Measurements from ENCODE around the gene ABCC11.

The ABCC11 gene

GRCh38 chr16:48247311-48247710, at the start of gene ABCC11:
TSS of gene ABCC11 (minus strand) at chr16:48247539. CDS start at chr16:48231921, 15,618 bp downstream.
- DNase-seq: peak in 1 of 2 donors; percentile 9

- no peak for DNase-seq
Observed at GRCh38 chr16:48295488-48296281, 48.3 kb upstream of the ABCC11 start.

- no peak for DNase-seq
Observed at GRCh38 chr16:48294724-48295123, 47.4 kb upstream of the ABCC11 start.

- no peak for DNase-seq
Observed at GRCh38 chr16:48292452-48292851, 45.1 kb upstream of the ABCC11 start.

GRCh38 chr16:48291754-48292153, 44.4 kb upstream of the ABCC11 start:
- DNase-seq: no peak

GRCh38 chr16:48291303-48291702, 44.0 kb upstream of the ABCC11 start:
- DNase-seq: no peak

GRCh38 chr16:48287239-48287638, 39.9 kb upstream of the ABCC11 start:
- DNase-seq: no peak

- peak in 1 of 2 donors; percentile 25 for DNase-seq
Observed at GRCh38 chr16:48284772-48285409, 37.6 kb upstream of the ABCC11 start.

- no peak for DNase-seq
Observed at GRCh38 chr16:48282636-48283263, 35.4 kb upstream of the ABCC11 start.

GRCh38 chr16:48280546-48280945, 33.2 kb upstream of the ABCC11 start:
- no peak for DNase-seq

- DNase-seq: no peak
Observed at GRCh38 chr16:48279199-48279598, 31.9 kb upstream of the ABCC11 start.

GRCh38 chr16:48277158-48277557, 29.8 kb upstream of the ABCC11 start:
- no peak for DNase-seq

GRCh38 chr16:48276102-48276501, 28.8 kb upstream of the ABCC11 start:
- DNase-seq: no peak

GRCh38 chr16:48274476-48274875, 27.1 kb upstream of the ABCC11 start:
- no peak for DNase-seq

GRCh38 chr16:48272837-48273421, 25.6 kb upstream of the ABCC11 start:
- DNase-seq: no peak

- DNase-seq: no peak
Observed at GRCh38 chr16:48271728-48272127, 24.4 kb upstream of the ABCC11 start.

GRCh38 chr16:48269011-48269410, 21.7 kb upstream of the ABCC11 start:
- DNase-seq: no peak

- no peak for DNase-seq
Observed at GRCh38 chr16:48262631-48263030, 15.3 kb upstream of the ABCC11 start.

- no peak for DNase-seq
Observed at GRCh38 chr16:48261569-48261968, 14.2 kb upstream of the ABCC11 start.

GRCh38 chr16:48256579-48257177, 9.3 kb upstream of the ABCC11 start:
- no peak for DNase-seq

- no peak for DNase-seq
Observed at GRCh38 chr16:48252013-48252412, 4.7 kb upstream of the ABCC11 start.

- DNase-seq: no peak
Observed at GRCh38 chr16:48250520-48251278, 3.4 kb upstream of the ABCC11 start.
